Naive thymus-derived CD8-positive, alpha-beta T cell (primary cell): ENCODE measurements around the gene TTC4. TPM values are rescaled to one million over a fixed set of nuclear protein-coding genes. Genes with fewer than 3 reads are reported as not detected.

ENCODE experiments used
- ATAC-seq, 2 donors: fragments of 150-1000 bp; cut with Tn5 transposase in 1 of 2; sonication (Bioruptor Pico), chemical (Tn5 transposase) in 1 of 2; 1 replicate in 1 of 2; 2 replicates in 1 of 2; pipeline ENCODE4 v1.10.0; 2021; ENCODE audit warnings: mild to moderate bottlenecking in 2 of 2, moderate library complexity in 2 of 2
- POLR2A ChIA-PET: fragments of 350-600 bp; sonication (Branson Sonifier 250); formaldehyde crosslinking; loops from one replicate; lab custom pipeline; 2021; ENCODE audit warnings: antibody characterized with exemption; lab: Charles Lee
- DNase-seq, 10 donors: peaks; one replicate each; pipeline versions ENCODE4 v3.0.0 to v3.0.0-alpha.2; 2020 to 2022
- H3K27ac Mint-ChIP-seq, 10 donors: one replicate each; pipeline ENCODE4 v1.8.0; 2020 to 2022; ENCODE audit warnings: mild to moderate bottlenecking in 10 of 10, mixed read lengths in 10 of 10, moderate library complexity in 4 of 10, inconsistent platforms in 1 of 10
- H3K27me3 Mint-ChIP-seq, 5 donors: one replicate each; pipeline ENCODE4 v1.8.0; 2021 to 2022; ENCODE audit warnings: mixed read lengths in 5 of 5
- H3K36me3 Mint-ChIP-seq, 3 donors: one replicate each; pipeline ENCODE4 v1.8.0; 2020 to 2022; ENCODE audit warnings: mixed read lengths in 3 of 3, mild to moderate bottlenecking in 2 of 3, inconsistent platforms in 1 of 3
- H3K4me1 Mint-ChIP-seq, 4 donors: one replicate each; pipeline ENCODE4 v1.8.0; 2021 to 2022; ENCODE audit warnings: mixed read lengths in 4 of 4
- H3K4me3 Mint-ChIP-seq, 10 donors: one replicate each; pipeline ENCODE4 v1.8.0; 2020 to 2022; ENCODE audit warnings: mild to moderate bottlenecking in 10 of 10, mixed read lengths in 10 of 10, moderate library complexity in 6 of 10, inconsistent platforms in 1 of 10
- H3K9me3 Mint-ChIP-seq, 9 donors: one replicate each; pipeline ENCODE4 v1.8.0; 2020 to 2022; ENCODE audit warnings: mixed read lengths in 9 of 9, mild to moderate bottlenecking in 3 of 9, inconsistent platforms in 1 of 9, moderate library complexity in 1 of 9
- polyA plus RNA-seq, 3 donors: library from polyadenylated mRNA; unstranded; fragments of 300-500 nt; fragmentation: Illumina TruSeq; gene quantifications; one replicate each; pipeline ENCODE4 v1.2.3, GENCODE V29; 2021
- total RNA-seq, 8 experiments: library from RNA in 2 of 8; stranded (reverse) in 2 of 8; gene quantifications; one replicate each; pipeline ENCODE4 v1.2.3 and lab custom pipeline; 2021 to 2026

The TTC4 gene
- 10 to 100 TPM; 22.4 to 23.0 TPM for total RNA-seq
- 10 to 100 TPM; 18.7 to 23.2 (median 22.6) TPM for polyA plus RNA-seq
- 1.3 to 4.1 (median 2.3) reads per million in 6 experiments for total RNA-seq (lab: John Stamatoyannopoulos, UW)

GRCh38 chr1:54715493-54716298 lies at the start of gene TTC4:
Gene TTC4, plus strand, starts transcription at chr1:54715861. Its CDS starts 48 bp downstream, at chr1:54715909.
- POLR2A ChIA-PET, result interaction anchor here (0.9 to 2.3 kb wide), 4 partner anchors 11 to 663 kb away, joined by 3 to 10 read pairs (median 8); partner anchors contain the start of genes PARS2, TCEANC2, TMEM59 and TTC22
- H3K4me1 Mint-ChIP-seq, result peaks cover 15 to 42% (median 38%) of the 10 kb centered on the region in 4 donors
- peak; percentile 96 to 97 for ATAC-seq

GRCh38 chr1:54666333-54666732 lies 49.3 kb upstream of the TTC4 start:
- Mint-ChIP-seq H3K4me1 (peaks cover 0 to under 1% (median 0%) of the 10 kb centered on the region in 4 donors), H3K36me3 (no peaks in the 10 kb centered on the region), H3K4me3 (no peak overlapping the region), H3K9me3 (no peaks in the 10 kb centered on the region), H3K27ac (no peak overlapping the region), H3K27me3 (no peaks in the 10 kb centered on the region)
- ATAC-seq, result no peak
- DNase-seq, result no peak
- POLR2A ChIA-PET, result no interaction called here

More at GRCh38 chr1:54715493-54716298, at the start of gene TTC4:
- Mint-ChIP-seq H3K4me3 (peak within 1 kb of the TSS; percentile 75 to 96 (median 88)), H3K27me3 (no peaks in the 10 kb centered on the region), H3K36me3 (peaks cover 0 to 24% (median 5%) of the 10 kb centered on the region in 3 donors), H3K27ac (peak within 1 kb of the TSS; percentile 11 to 95 (median 90)), H3K9me3 (no peaks in the 10 kb centered on the region)
- peak; percentile 68 to 89 (median 84) for DNase-seq

GRCh38 chr1:54667797-54668196 lies 47.9 kb upstream of the TTC4 start:
- Mint-ChIP-seq H3K9me3 (no peaks in the 10 kb centered on the region), H3K27me3 (peaks cover 0 to 1% (median 0%) of the 10 kb centered on the region in 5 donors), H3K36me3 (no peaks in the 10 kb centered on the region), H3K4me1 (peaks cover 0 to 6% (median 3%) of the 10 kb centered on the region in 4 donors), H3K27ac (no peak overlapping the region), H3K4me3 (no peak overlapping the region)
- ATAC-seq (no peak), DNase-seq (no peak)
- POLR2A ChIA-PET, result no interaction called here

GRCh38 chr1:54668567-54668966 lies 47.1 kb upstream of the TTC4 start:
- POLR2A ChIA-PET, result no interaction called here
- H3K4me3 Mint-ChIP-seq, result no peak overlapping the region
- no peak overlapping the region for H3K27ac Mint-ChIP-seq
- no peak for ATAC-seq
- H3K27me3 Mint-ChIP-seq, result peaks cover 0 to 1% (median 0%) of the 10 kb centered on the region in 5 donors
- no peaks in the 10 kb centered on the region for H3K36me3 Mint-ChIP-seq
- DNase-seq, result no peak
- H3K4me1 Mint-ChIP-seq, result peaks cover 0 to 6% (median 3%) of the 10 kb centered on the region in 4 donors
- no peaks in the 10 kb centered on the region for H3K9me3 Mint-ChIP-seq

- peak; percentile 73 to 75 for ATAC-seq
- H3K36me3 Mint-ChIP-seq, result no peaks in the 10 kb centered on the region
- POLR2A ChIA-PET, result no interaction called here
Observed at GRCh38 chr1:54671985-54672608, 43.6 kb upstream of the TTC4 start.

GRCh38 chr1:54678776-54679643 lies 36.7 kb upstream of the TTC4 start:
- POLR2A ChIA-PET, result interaction anchor here (0.6 kb wide), 1 partner anchor 50 kb away, joined by 3 read pairs; no protein-coding TSS in a partner anchor
- Mint-ChIP-seq H3K4me3 (peak overlapping the region in 1 of 10 donors; percentile 66), H3K27me3 (no peaks in the 10 kb centered on the region), H3K9me3 (peaks cover 0 to 1% (median 0%) of the 10 kb centered on the region in 9 donors), H3K27ac (no peak overlapping the region), H3K36me3 (no peaks in the 10 kb centered on the region), H3K4me1 (no peaks in the 10 kb centered on the region)
- DNase-seq (no peak), ATAC-seq (no peak)

More at GRCh38 chr1:54671985-54672608, 43.6 kb upstream of the TTC4 start:
- H3K27ac Mint-ChIP-seq, result peak overlapping the region in 1 of 10 donors; percentile 52
- H3K4me3 Mint-ChIP-seq, result no peak overlapping the region
- peaks cover 0 to 6% (median 3%) of the 10 kb centered on the region in 4 donors for H3K4me1 Mint-ChIP-seq
- peaks cover 0 to 3% (median 0%) of the 10 kb centered on the region in 9 donors for H3K9me3 Mint-ChIP-seq
- peak; percentile 20 to 78 (median 52) for DNase-seq
- H3K27me3 Mint-ChIP-seq, result peaks cover 0 to 1% (median 0%) of the 10 kb centered on the region in 5 donors

GRCh38 chr1:54679706-54680105 lies 36.0 kb upstream of the TTC4 start:
- Mint-ChIP-seq H3K27me3 (no peaks in the 10 kb centered on the region), H3K4me1 (no peaks in the 10 kb centered on the region), H3K9me3 (no peaks in the 10 kb centered on the region), H3K36me3 (no peaks in the 10 kb centered on the region), H3K27ac (no peak overlapping the region), H3K4me3 (no peak overlapping the region)
- ATAC-seq, result no peak
- POLR2A ChIA-PET, result no interaction called here
- no peak for DNase-seq

- Mint-ChIP-seq H3K27me3 (no peaks in the 10 kb centered on the region), H3K36me3 (no peaks in the 10 kb centered on the region), H3K4me1 (no peaks in the 10 kb centered on the region), H3K27ac (peak overlapping the region in 1 of 10 donors; percentile 42), H3K4me3 (no peak overlapping the region), H3K9me3 (no peaks in the 10 kb centered on the region)
- POLR2A ChIA-PET, result interaction anchor here (0.6 kb wide), 1 partner anchor 436 kb away, joined by 3 read pairs; no protein-coding TSS in a partner anchor
- ATAC-seq, result no peak
- no peak for DNase-seq
Observed at GRCh38 chr1:54680387-54680786, 35.3 kb upstream of the TTC4 start.

GRCh38 chr1:54681358-54681757 lies 34.3 kb upstream of the TTC4 start:
- no peak overlapping the region for H3K4me3 Mint-ChIP-seq

GRCh38 chr1:54683453-54683852 lies 32.2 kb upstream of the TTC4 start:
- no peak for ATAC-seq
- Mint-ChIP-seq H3K27ac (no peak overlapping the region), H3K4me1 (no peaks in the 10 kb centered on the region), H3K9me3 (no peaks in the 10 kb centered on the region), H3K4me3 (no peak overlapping the region), H3K27me3 (no peaks in the 10 kb centered on the region), H3K36me3 (no peaks in the 10 kb centered on the region)
- POLR2A ChIA-PET, result no interaction called here
- no peak for DNase-seq

More at GRCh38 chr1:54681358-54681757, 34.3 kb upstream of the TTC4 start:
- Mint-ChIP-seq H3K27ac (no peak overlapping the region), H3K9me3 (no peaks in the 10 kb centered on the region), H3K36me3 (no peaks in the 10 kb centered on the region), H3K4me1 (no peaks in the 10 kb centered on the region), H3K27me3 (no peaks in the 10 kb centered on the region)
- DNase-seq (no peak), ATAC-seq (peak; percentile 6 to 39)
- POLR2A ChIA-PET, result no interaction called here

GRCh38 chr1:54685335-54685905 lies 30.2 kb upstream of the TTC4 start:
- Mint-ChIP-seq H3K4me3 (no peak overlapping the region), H3K4me1 (no peaks in the 10 kb centered on the region), H3K27me3 (no peaks in the 10 kb centered on the region), H3K27ac (peak overlapping the region in 1 of 10 donors; percentile 57), H3K36me3 (no peaks in the 10 kb centered on the region), H3K9me3 (no peaks in the 10 kb centered on the region)
- POLR2A ChIA-PET, result no interaction called here
- no peak for DNase-seq
- ATAC-seq, result no peak

- no peak for DNase-seq
- Mint-ChIP-seq H3K4me3 (no peak overlapping the region), H3K27ac (no peak overlapping the region), H3K9me3 (no peaks in the 10 kb centered on the region), H3K36me3 (no peaks in the 10 kb centered on the region), H3K4me1 (no peaks in the 10 kb centered on the region), H3K27me3 (no peaks in the 10 kb centered on the region)
- no peak for ATAC-seq
- POLR2A ChIA-PET, result no interaction called here
Observed at GRCh38 chr1:54686155-54686554, 29.5 kb upstream of the TTC4 start.
